Natural killer cell treated with Interleukin-12 subunit alpha and Interleukin-12 subunit beta and Interleukin-15 and Interleukin-18, amount 100 ng/mL, for 72 hours (primary cell): ENCODE data around the gene VCAN. TPM values are rescaled to one million over a fixed set of nuclear protein-coding genes. Genes with fewer than 3 reads are reported as not detected.

ENCODE experiments used
- ATAC-seq, 2 donors: fragments of 150-1000 bp; cut with Tn5 transposase in 1 of 2; sonication (Bioruptor Pico), chemical (Tn5 transposase) in 1 of 2; 2 replicates each; pipeline ENCODE4 v1.10.0; 2021
- DNase-seq: peaks from one replicate; pipeline ENCODE4 v3.0.0; 2022; ENCODE audit warnings: low spot score
- H3K27ac Mint-ChIP-seq, 2 donors: 1 replicate in 1 of 2; 2 replicates in 1 of 2; pipeline ENCODE4 v1.8.0; 2022; ENCODE audit warnings: mixed read lengths in 2 of 2, mild to moderate bottlenecking in 1 of 2, moderate library complexity in 1 of 2
- H3K27me3 Mint-ChIP-seq, 2 donors: 1 replicate in 1 of 2; 2 replicates in 1 of 2; pipeline ENCODE4 v1.8.0; 2022; ENCODE audit warnings: mixed read lengths in 2 of 2
- H3K36me3 Mint-ChIP-seq: one replicate; pipeline ENCODE4 v1.8.0; 2022; ENCODE audit warnings: mixed read lengths
- H3K4me1 Mint-ChIP-seq, 2 donors: 1 replicate in 1 of 2; 2 replicates in 1 of 2; pipeline ENCODE4 v1.8.0; 2022; ENCODE audit warnings: low read depth in 2 of 2, mixed read lengths in 2 of 2, mild to moderate bottlenecking in 1 of 2
- H3K4me3 Mint-ChIP-seq: one replicate; pipeline ENCODE4 v1.8.0; 2022; ENCODE audit warnings: mixed read lengths
- H3K9me3 Mint-ChIP-seq: 2 replicates; pipeline ENCODE4 v1.8.0; 2022; ENCODE audit warnings: mixed read lengths
- total RNA-seq, 2 donors: library from RNA; stranded (reverse); gene quantifications; one replicate each; pipeline ENCODE4 v1.2.3, GENCODE V29; 2022

VCAN gene
- total RNA-seq, 2 donors from 2014 or later: 0.42 to 0.57 TPM

DNA sequence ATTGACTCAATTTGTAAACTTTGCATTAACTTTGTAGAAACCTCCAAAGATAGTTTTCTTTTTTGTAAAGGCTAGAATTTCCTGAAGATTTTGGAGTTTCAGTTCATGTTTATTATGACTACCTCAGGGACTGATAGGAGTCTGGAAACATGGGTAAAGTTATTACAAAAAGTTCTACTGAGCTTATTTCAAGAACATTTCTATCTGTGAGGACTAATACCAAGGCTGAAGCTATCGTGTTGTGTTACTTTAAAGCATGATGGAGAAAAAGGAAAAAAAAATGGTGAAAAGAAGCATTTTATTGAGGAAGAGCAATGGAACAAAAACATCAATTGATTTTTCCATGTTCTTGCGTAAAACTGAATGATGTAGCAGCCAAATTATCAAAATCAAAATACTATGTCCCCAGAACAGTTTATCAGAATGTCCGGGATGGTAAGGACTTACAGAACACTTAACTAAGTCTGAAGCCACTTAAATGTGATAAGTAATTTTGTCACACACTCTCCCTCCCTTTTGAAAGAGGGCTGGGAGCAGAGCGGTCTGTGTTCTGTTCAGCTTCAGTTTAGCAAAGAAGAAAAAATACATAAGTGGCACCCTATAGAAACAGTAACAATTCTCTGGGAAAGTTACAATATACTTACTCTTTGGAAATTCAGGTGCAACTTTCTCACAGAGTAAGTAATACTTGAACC, 25.1 kb upstream of the VCAN start:
- Mint-ChIP-seq H3K4me3 (no peak overlapping the region), H3K9me3 (peaks cover 6% of the 10 kb centered on the region), H3K27ac (no peak overlapping the region), H3K4me1 (no peaks in the 10 kb centered on the region), H3K36me3 (no peaks in the 10 kb centered on the region), H3K27me3 (no peaks in the 10 kb centered on the region)
- ATAC-seq (no peak), DNase-seq (no peak)

DNA sequence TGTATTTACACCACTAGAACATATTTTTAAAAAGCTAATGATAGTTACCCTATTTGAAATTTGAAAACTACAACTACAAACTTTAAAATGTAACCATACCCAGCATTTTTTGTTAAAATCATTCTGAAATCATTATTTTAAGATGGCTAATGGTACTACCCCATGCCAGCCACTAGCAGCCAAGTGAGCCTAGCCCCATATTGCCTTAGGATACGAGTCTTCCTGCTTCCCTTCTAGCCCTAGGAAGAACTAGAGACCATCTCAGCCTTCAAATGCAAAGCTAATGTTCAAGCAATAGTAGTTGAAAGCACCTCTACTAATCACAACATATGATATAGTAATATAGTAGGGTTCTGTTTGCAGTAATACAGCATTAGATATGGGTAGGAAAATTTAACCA, 24.0 kb upstream of the VCAN start:
- no peaks in the 10 kb centered on the region for H3K27me3 Mint-ChIP-seq
- no peak overlapping the region for H3K27ac Mint-ChIP-seq
- no peaks in the 10 kb centered on the region for H3K4me1 Mint-ChIP-seq
- peaks cover 6% of the 10 kb centered on the region for H3K9me3 Mint-ChIP-seq
- ATAC-seq: no peak
- H3K36me3 Mint-ChIP-seq: no peaks in the 10 kb centered on the region
- DNase-seq: no peak
- no peak overlapping the region for H3K4me3 Mint-ChIP-seq

DNA sequence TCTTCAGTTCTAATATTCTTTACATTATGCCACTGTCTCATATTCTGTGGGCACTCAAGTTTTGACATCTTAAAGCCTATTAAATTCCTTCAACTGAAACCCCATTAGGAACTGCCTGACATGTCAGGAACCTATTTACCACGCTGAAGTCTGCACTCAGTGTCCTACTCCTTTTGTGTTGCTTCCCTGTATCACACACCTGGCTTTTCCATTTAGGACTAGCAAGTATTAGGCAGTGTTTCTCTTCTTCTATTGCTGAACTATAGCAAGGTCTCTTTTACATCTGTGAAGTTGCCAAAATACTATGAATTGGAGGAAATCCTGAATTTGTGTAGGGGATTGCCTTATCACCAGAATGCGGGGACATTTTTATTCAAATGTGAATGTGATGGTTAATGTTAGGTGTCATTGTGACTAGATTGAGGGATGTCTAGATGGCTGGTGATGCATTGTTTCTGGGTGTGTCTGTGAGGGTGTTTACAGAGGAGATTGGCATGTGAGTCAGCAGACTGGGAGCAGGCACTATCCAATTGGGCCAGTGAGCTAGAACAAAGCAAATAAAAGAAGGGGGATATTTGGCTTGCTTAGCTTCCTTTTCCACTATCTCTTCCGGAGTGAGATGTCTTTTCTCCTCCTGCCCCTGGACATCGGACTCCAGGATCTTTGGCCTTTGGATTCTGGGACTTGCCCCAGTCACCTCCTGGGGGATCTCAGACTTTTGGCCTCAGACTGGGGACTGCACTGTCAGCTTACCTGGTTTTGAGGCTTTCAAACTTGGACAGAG, 21.2 kb upstream of the VCAN start:
- Mint-ChIP-seq H3K27ac (no peak overlapping the region), H3K27me3 (no peaks in the 10 kb centered on the region), H3K4me1 (no peaks in the 10 kb centered on the region), H3K4me3 (no peak overlapping the region), H3K36me3 (peaks cover 4% of the 10 kb centered on the region), H3K9me3 (peaks cover 16% of the 10 kb centered on the region)
- ATAC-seq (no peak), DNase-seq (no peak)

DNA sequence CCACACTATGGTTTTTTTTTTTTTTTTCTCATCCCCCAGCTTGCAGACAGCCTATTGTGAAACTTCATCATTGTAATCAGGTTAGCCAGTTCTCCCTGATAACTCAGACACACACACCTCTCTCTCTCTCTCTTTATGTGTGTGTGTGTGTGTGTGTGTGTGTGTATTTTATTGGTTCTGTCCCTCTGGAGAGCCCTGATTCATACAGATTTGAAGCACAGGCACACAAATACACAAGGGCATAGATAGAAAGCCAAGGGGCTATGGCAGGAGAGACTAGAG, 20.6 kb upstream of the VCAN start:
- Mint-ChIP-seq H3K27me3 (no peaks in the 10 kb centered on the region), H3K27ac (no peak overlapping the region), H3K4me3 (no peak overlapping the region), H3K36me3 (peaks cover 4% of the 10 kb centered on the region), H3K9me3 (peaks cover 16% of the 10 kb centered on the region), H3K4me1 (no peaks in the 10 kb centered on the region)
- ATAC-seq (no peak), DNase-seq (no peak)

DNA sequence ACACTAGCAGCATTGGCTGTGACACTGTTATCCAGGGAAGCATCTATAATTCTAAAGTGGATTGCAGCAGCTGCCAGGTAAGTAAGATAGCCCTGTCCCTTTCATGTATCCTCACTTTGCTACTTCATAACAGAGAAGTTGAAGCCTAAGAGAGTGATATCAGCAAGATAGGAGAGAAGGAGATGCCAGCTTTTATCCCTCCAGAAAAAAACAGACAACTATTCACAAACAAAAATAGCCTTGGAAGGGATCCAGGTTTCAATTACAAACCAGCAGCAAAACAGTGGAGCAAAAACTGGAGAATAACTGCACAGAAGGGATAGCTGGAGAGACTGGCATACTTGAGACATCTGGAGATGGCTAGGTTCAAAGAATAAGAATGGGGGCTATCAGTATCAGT, 19.6 kb upstream of the VCAN start:
- Mint-ChIP-seq H3K27me3 (no peaks in the 10 kb centered on the region), H3K36me3 (peaks cover 4% of the 10 kb centered on the region), H3K4me1 (no peaks in the 10 kb centered on the region), H3K4me3 (no peak overlapping the region), H3K27ac (no peak overlapping the region), H3K9me3 (peaks cover 16% of the 10 kb centered on the region)
- DNase-seq: no peak
- ATAC-seq: no peak

DNA sequence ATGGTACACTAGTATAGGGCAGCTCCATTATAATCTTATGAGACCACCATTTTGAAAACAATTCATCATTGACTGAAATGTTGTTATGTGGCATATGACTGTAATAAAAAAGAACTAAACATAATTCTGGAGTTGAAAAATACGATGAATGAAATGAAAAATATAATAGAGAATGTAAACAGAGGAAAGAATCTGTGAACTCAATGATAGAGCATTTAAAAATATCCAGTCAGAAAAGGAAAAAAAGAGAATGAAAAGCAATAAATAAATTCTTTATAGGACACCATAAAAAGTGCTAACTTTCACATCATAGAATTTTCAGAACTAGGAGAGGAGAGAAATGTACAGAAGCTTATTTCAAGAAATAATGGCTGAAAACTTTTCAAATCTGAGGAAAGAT, 17.6 kb upstream of the VCAN start:
- Mint-ChIP-seq H3K27ac (no peak overlapping the region), H3K4me1 (no peaks in the 10 kb centered on the region), H3K36me3 (peaks cover 4% of the 10 kb centered on the region), H3K4me3 (no peak overlapping the region), H3K9me3 (peaks cover 16% of the 10 kb centered on the region), H3K27me3 (no peaks in the 10 kb centered on the region)
- DNase-seq: no peak
- ATAC-seq: no peak

DNA sequence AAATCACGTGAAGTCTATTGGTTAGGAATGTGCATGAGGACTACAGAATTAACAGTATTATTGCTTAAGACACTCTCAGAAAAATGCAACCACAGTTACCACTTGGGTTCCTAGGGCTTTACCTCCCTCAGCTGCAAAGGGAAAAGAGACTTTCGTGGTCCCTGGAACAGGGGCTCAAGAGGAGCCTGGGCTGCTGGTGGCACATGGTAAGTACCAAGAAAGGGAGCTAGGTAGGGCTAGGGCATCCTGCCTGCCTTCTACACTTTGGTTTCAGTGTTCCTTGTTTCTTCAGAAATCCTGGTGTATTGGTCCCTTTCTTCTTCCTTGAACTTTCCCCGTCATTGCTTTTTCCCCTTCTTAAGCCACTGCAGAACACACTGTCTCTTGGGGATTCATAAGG, 7.3 kb upstream of the VCAN start:
- H3K36me3 Mint-ChIP-seq: peaks cover 7% of the 10 kb centered on the region
- ATAC-seq: no peak
- no peaks in the 10 kb centered on the region for H3K4me1 Mint-ChIP-seq

DNA sequence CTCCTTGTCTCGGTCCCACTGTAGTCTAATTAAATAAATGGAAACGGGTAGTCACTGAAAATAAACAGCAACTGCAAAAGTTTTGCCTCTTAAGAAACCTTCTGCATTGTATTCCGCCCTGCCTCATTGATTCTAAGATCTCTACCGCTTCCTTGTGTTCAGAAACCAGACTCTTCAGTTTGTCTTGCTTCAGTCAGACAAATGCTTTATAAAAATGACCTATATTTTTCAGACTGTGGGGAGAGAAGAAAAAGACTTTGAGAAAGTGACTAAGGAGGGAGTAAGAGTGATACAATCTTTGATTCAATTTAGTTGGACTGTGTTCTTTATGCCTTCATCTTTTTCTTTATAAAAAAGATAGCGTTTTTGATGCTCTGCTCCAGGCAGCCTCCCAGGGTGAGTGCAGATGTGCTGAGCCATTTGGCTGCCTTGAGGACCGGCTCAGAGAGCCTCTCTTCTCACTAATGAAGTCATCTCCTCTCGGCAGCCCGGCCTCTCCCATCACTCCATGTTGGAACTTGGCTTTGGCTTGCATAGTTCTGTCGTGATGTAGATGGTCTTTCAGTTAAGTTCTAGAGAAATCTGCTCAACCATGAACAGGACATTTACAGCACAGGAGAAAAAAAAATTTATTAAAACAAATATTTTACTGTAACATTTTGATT, 4.0 kb upstream of the VCAN start:
- no peak for DNase-seq
- Mint-ChIP-seq H3K36me3 (peaks cover 11% of the 10 kb centered on the region), H3K4me1 (peaks cover 6 to 8% of the 10 kb centered on the region in 2 donors), H3K27ac (no peak overlapping the region), H3K27me3 (peaks cover 31 to 60% of the 10 kb centered on the region in 2 donors), H3K4me3 (no peak overlapping the region), H3K9me3 (no peaks in the 10 kb centered on the region)
- ATAC-seq: no peak

More for the DNA sequence above, 7.3 kb upstream of the VCAN start:
- Mint-ChIP-seq H3K9me3 (no peaks in the 10 kb centered on the region), H3K27ac (no peak overlapping the region), H3K4me3 (no peak overlapping the region), H3K27me3 (peaks cover 18 to 32% of the 10 kb centered on the region in 2 donors)
- no peak for DNase-seq

DNA sequence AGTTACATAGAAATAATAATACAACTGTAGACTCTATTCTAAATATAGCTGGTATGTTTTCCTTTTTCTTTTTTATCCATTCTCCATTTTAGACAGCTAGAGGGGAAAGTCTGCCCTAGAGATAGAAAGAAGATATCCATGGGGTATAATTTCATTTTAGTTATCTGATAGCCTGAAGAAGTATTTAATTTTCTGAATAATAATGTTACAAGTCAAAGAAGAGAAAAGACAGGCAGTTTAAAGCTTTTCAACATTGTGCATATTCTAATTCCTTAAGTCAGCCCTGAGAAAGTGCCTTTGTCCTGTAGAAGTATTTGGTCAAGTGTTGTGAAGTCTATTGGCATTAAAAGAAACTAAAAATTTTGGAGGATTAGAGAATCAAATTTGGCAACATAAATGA, 2.5 kb upstream of the VCAN start:
- Mint-ChIP-seq H3K36me3 (peaks cover 11% of the 10 kb centered on the region), H3K27ac (no peak overlapping the region), H3K9me3 (no peaks in the 10 kb centered on the region), H3K27me3 (peaks cover 39 to 65% of the 10 kb centered on the region in 2 donors), H3K4me1 (peaks cover 15 to 18% of the 10 kb centered on the region in 2 donors), H3K4me3 (no peak overlapping the region)
- DNase-seq: no peak
- ATAC-seq: no peak

DNA sequence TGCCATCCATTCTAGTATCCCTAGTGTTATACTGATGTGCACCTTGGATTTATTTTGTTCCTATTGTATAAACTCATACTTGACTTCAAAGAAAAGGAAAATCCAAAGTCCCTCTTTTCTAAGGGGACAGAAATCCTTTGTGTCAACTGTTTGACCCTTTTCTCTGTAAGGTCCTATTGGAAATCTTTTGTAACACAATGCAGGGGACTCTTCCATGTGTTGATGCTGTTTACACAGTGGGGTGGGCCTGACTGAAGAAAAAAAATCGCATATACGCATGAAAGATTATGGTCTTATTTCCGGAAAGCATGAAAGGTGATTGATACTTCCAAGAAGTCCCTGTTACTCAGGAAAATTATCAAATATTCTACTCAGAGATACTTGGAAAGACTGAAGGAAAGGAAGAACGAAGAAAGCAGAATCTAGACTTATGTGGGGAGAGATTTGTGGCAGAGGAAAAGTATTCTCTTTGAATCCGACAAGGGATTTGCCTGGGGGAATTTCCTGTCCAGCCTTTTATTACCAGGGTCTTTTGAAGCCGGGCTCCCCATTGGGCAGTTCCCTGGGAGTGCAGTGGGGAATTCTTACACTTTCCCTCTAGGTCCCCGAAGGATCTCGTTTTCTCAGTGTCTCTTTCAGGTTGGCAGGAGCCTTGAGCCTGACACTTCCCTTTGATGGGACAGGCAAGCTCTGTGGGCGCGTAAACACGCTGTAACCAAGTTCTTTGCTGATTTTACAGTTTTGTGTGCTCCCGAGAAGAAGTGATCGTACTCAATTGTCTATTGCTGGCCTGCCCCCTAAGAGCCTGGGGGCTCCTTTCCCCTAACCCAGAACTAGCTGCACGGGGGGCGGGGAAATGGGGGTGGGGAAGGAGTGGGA, 779 bp upstream of the VCAN start:
- Mint-ChIP-seq H3K4me1 (peaks cover 17 to 20% of the 10 kb centered on the region in 2 donors), H3K27me3 (peaks cover 49 to 67% of the 10 kb centered on the region in 2 donors), H3K36me3 (peaks cover 9% of the 10 kb centered on the region), H3K9me3 (no peaks in the 10 kb centered on the region), H3K27ac (no peak overlapping the region), H3K4me3 (no peak overlapping the region)
- DNase-seq (no peak), ATAC-seq (no peak)

DNA sequence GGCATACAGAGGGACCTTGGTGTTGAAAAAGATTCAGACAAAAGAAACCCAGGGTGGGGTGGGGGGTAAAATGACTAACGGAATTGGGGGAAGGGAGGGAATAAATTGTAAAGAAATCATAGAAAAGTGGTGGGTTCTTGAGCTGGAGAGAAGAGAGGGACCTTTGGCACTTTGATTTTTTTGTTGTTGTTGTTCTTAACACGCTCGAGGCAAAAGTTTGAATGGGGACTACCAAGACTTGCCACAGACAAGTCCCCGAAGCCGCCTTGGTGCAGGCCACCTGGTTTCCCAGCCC, 616 bp downstream of the VCAN start:
- Mint-ChIP-seq H3K27me3 (peaks cover 51 to 71% of the 10 kb centered on the region in 2 donors), H3K27ac (no peak overlapping the region), H3K36me3 (peaks cover 9% of the 10 kb centered on the region)

DNA sequence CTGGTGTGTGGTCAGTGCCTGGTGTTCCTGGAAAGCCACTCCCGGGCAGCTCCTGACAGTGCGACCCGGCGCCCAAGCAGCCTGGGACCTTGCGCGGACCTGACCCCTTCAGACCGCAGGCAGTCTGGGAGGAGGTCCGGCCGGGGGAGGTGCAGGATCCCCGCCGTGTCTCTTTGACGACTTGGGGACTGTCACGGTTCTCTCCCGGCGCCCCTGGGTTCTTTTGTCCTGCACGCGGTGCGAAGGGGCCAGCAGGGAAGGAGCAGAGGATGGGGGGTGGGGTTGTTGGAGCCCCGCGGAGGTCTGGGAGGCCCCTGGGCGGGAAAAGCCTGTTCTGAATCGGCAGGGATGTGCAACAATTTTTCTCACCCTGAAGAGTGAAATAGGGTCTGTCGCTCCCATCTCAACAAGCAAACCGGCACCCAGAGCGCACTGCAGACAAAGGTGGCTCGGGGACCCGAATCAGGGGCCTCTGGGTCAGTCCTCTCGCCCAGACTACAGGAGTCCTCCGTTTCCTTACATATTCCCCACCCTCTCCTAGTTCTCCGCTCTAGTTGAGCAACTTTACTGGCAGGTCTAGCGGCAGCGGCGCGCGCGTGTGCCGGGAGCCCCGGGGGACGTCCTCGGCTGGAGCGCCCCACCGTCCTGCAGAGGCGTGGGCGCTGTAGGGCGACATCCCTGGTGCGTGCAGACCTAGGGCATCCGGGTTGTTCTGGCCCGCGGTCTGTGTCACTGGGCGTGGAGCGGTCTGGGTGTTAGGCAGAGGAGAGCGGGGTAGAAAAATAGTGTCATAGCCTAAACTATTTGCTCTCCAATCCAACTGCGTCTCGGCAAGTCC, 1.2 kb downstream of the VCAN start:
- DNase-seq (no peak), ATAC-seq (peak; percentile 82 to 83)
- Mint-ChIP-seq H3K27ac (peak overlapping the region in 1 of 2 donors; percentile 44), H3K4me1 (peaks cover 17 to 20% of the 10 kb centered on the region in 2 donors), H3K36me3 (peaks cover 9% of the 10 kb centered on the region), H3K4me3 (peak overlapping the region; percentile 89), H3K9me3 (no peaks in the 10 kb centered on the region), H3K27me3 (peaks cover 48 to 70% of the 10 kb centered on the region in 2 donors)

More for the DNA sequence above, 616 bp downstream of the VCAN start:
- H3K4me1 Mint-ChIP-seq: peaks cover 17 to 20% of the 10 kb centered on the region in 2 donors
- H3K4me3 Mint-ChIP-seq: peak overlapping the region; percentile 51
- ATAC-seq (no peak), DNase-seq (no peak)
- H3K9me3 Mint-ChIP-seq: no peaks in the 10 kb centered on the region
